AG04450 (cell line): ENCODE measurements around the gene WDR7. TPM values are rescaled to one million over a fixed set of nuclear protein-coding genes. Genes with fewer than 3 reads are reported as not detected.
A peak's percentile ranks its signal among the peaks of the same experiment; 100 is the strongest.

Experiments
- CTCF ChIA-PET: fragments of 300-600, 350-600 bp; formaldehyde crosslinking; extraction: SDS; loops from one replicate; lab custom pipeline; 2022; ENCODE audit warnings: antibody characterized with exemption, inconsistent platforms; lab: Charles Lee
- POLR2A ChIA-PET: fragments of 350-600 bp; formaldehyde crosslinking; extraction: SDS; loops from one replicate; lab custom pipeline; 2021; ENCODE audit warnings: antibody characterized with exemption, inconsistent platforms; lab: Yijun Ruan, JAX
- DNase-seq: peaks from one replicate; pipeline ENCODE4 v3.0.0-alpha.2; 2011; ENCODE audit warnings: low read depth, low spot score
- H3K27ac ChIP-seq: one replicate; pipeline ENCODE4 v1.5.1; 2012; ENCODE audit warnings: low read depth, low read length, control low read depth
- H3K27me3 ChIP-seq: one replicate; pipeline ENCODE4 v1.6.0; 2012; ENCODE audit warnings: low read length; ENCODE audit not compliant: control insufficient read depth, insufficient read depth
- H3K4me3 ChIP-seq: 2 replicates; pipeline ENCODE4 v1.5.1; 2011; ENCODE audit warnings: mild to moderate bottlenecking, low read depth, low read length, control low read depth
- H3K9me3 ChIP-seq: 2 replicates; pipeline ENCODE4 v1.5.1; 2012; ENCODE audit warnings: low read length; ENCODE audit not compliant: control insufficient read depth, insufficient read depth
- CTCF ChIP-seq: IDR thresholded peaks from 2 replicates; pipeline ENCODE4 v1.5.1; 2011; ENCODE audit warnings: low read depth, low read length, control low read depth, inconsistent platforms
- polyA plus RNA-seq: library from polyadenylated mRNA; depleted of rRNA; stranded (reverse); fragments of >200 nt; gene quantifications from 2 replicates; pipeline ENCODE4 v1.2.3, GENCODE V29; 2011

The WDR7 gene
- polyA plus RNA-seq, 1 experiment, result 8.1 TPM

- H3K27me3 ChIP-seq, result no peaks in the 10 kb centered on the region
- no peak for TF ChIP-seq CTCF
- ChIA-PET CTCF (no interaction called here), POLR2A (interaction anchor here (0.7 to 1.1 kb wide), 3 partner anchors 26 to 1049 kb away, joined by 3 to 4 read pairs (median 3); no protein-coding TSS in a partner anchor)
- DNase-seq, result peak; percentile 98
- H3K4me3 ChIP-seq, result peak within 1 kb of the TSS; percentile 89
- H3K9me3 ChIP-seq, result no peaks in the 10 kb centered on the region
- peak within 1 kb of the TSS; percentile 90 for H3K27ac ChIP-seq
Measured at GRCh38 chr18:56638232-56639103, 12.7 kb upstream of the WDR7 start, which contains the start of gene TXNL1. Gene TXNL1, minus strand, starts transcription at chr18:56638592. Its CDS starts 152 bp downstream, at chr18:56638440.

- H3K9me3 ChIP-seq, result no peaks in the 10 kb centered on the region
- H3K4me3 ChIP-seq, result peak overlapping the region; percentile 61
- H3K27ac ChIP-seq, result peak overlapping the region; percentile 90
- ChIA-PET POLR2A (no interaction called here), CTCF (no interaction called here)
- no peaks in the 10 kb centered on the region for H3K27me3 ChIP-seq
- DNase-seq, result no peak
- TF ChIP-seq CTCF, result no peak
Measured at GRCh38 chr18:56639104-56639381, 12.1 kb upstream of the WDR7 start.

- Histone ChIP-seq H3K27ac (no peak overlapping the region), H3K4me3 (no peak overlapping the region), H3K9me3 (no peaks in the 10 kb centered on the region), H3K27me3 (no peaks in the 10 kb centered on the region)
- CTCF ChIA-PET, result interaction anchor here (1.5 kb wide), 1 partner anchor 12 kb away, joined by 3 read pairs; the partner anchor contains the start of gene WDR7
- no peak for TF ChIP-seq CTCF
- POLR2A ChIA-PET, result no interaction called here
- no peak for DNase-seq
Measured at GRCh38 chr18:56639571-56639970, 11.6 kb upstream of the WDR7 start.

- Histone ChIP-seq H3K27ac (no peak overlapping the region), H3K9me3 (no peaks in the 10 kb centered on the region), H3K4me3 (no peak overlapping the region), H3K27me3 (no peaks in the 10 kb centered on the region)
- POLR2A ChIA-PET, result interaction anchor here (0.6 kb wide), 1 partner anchor 1813 kb away, joined by 3 read pairs; no protein-coding TSS in a partner anchor
- CTCF ChIA-PET, result no interaction called here
- no peak for DNase-seq
- TF ChIP-seq CTCF, result no peak
Measured at GRCh38 chr18:56641714-56642337, 9.3 kb upstream of the WDR7 start.

GRCh38 chr18:56643381-56643780 is 7.8 kb upstream of the WDR7 start:
- CTCF ChIA-PET, result no interaction called here
- Histone ChIP-seq H3K27me3 (no peaks in the 10 kb centered on the region), H3K9me3 (no peaks in the 10 kb centered on the region), H3K4me3 (no peak overlapping the region), H3K27ac (no peak overlapping the region)
- POLR2A ChIA-PET, result no interaction called here
- no peak for DNase-seq
- TF ChIP-seq CTCF, result no peak
